SK-N-SH (cell line): ENCODE results near the gene HEPACAM. TPM values are rescaled to one million over a fixed set of nuclear protein-coding genes. Genes with fewer than 3 reads are reported as not detected.
A peak's percentile ranks its signal among the peaks of the same experiment; 100 is the strongest.

Source experiments
- CTCF ChIA-PET: fragments of 300-600, 350-600 bp; formaldehyde crosslinking; extraction: SDS; loops from one replicate; lab custom pipeline; 2021; lab: Yijun Ruan, JAX
- POLR2A ChIA-PET: fragments of 350-600 bp; sonication (Branson Sonifier 250); formaldehyde crosslinking; extraction: SDS; loops from one replicate; lab custom pipeline; 2020; ENCODE audit warnings: antibody characterized with exemption, inconsistent platforms; lab: Yijun Ruan, JAX
- DNase-seq: peaks from one replicate; pipeline ENCODE4 v3.0.0; 2012
- H2AFZ ChIP-seq: fragments of 200-600 bp; sonication (generic); 2 replicates; pipeline ENCODE4 v1.8.1; 2016; ENCODE audit warnings: antibody characterized with exemption, mild to moderate bottlenecking, low read depth
- H3F3A ChIP-seq: fragments of 200-600 bp; sonication (generic); replicated peaks from 2 replicates; pipeline ENCODE3; 2016; ENCODE audit warnings: antibody characterized with exemption, mild to moderate bottlenecking; ENCODE audit not compliant: insufficient read depth
- H3K27ac ChIP-seq, 2 experiments: fragments of 200-500 bp in 1 of 2; fragments of 200-600 bp in 1 of 2; sonication (Bioruptor generic) in 1 of 2; sonication (generic), shearing (Covaris generic) in 1 of 2; 2 replicates each; pipeline versions ENCODE4 v1.5.1 to v1.6.1; 2014 to 2016; ENCODE audit warnings: low read depth in 2 of 2, inconsistent platforms in 1 of 2, low read length in 1 of 2, mild to moderate bottlenecking in 1 of 2, mixed read lengths in 1 of 2
- H3K27me3 ChIP-seq: fragments of 200-600 bp; sonication (generic), shearing (Covaris generic); 2 replicates; pipeline ENCODE4 v1.6.1; 2016; ENCODE audit warnings: mixed run types; ENCODE audit not compliant: insufficient read depth
- H3K36me3 ChIP-seq, 2 experiments: fragments of 200-500 bp in 1 of 2; fragments of 200-600 bp in 1 of 2; sonication (Bioruptor generic) in 1 of 2; sonication (generic) in 1 of 2; replicated peaks in 1 of 2; 2 replicates each; pipeline versions ENCODE3 to v1.5.1; 2014 to 2016; ENCODE audit warnings: low read length in 1 of 2, mild to moderate bottlenecking in 1 of 2; ENCODE audit not compliant: insufficient read depth in 2 of 2, control insufficient read depth in 1 of 2
- H3K4me1 ChIP-seq, 2 experiments: fragments of 200-500 bp in 1 of 2; fragments of 200-600 bp in 1 of 2; sonication (Bioruptor generic) in 1 of 2; sonication (generic), shearing (Covaris generic) in 1 of 2; 2 replicates each; pipeline versions ENCODE4 v1.5.1 to v1.6.1; 2014 to 2016; ENCODE audit warnings: low read depth in 1 of 2, low read length in 1 of 2, mixed run types in 1 of 2; ENCODE audit not compliant: insufficient read depth in 2 of 2, control insufficient read depth in 1 of 2
- H3K4me2 ChIP-seq: fragments of 200-600 bp; sonication (generic), shearing (Covaris generic); 2 replicates; pipeline ENCODE4 v1.6.1; 2017; ENCODE audit warnings: mixed run types
- H3K4me3 ChIP-seq, 2 experiments: fragments of 200-500 bp in 1 of 2; fragments of 200-600 bp in 1 of 2; sonication (Bioruptor generic) in 1 of 2; sonication (generic), shearing (Covaris generic) in 1 of 2; 2 replicates each; pipeline versions ENCODE4 v1.5.1 to v1.8.1; 2014 to 2016; ENCODE audit warnings: low read depth in 2 of 2, inconsistent platforms in 1 of 2, low read length in 1 of 2, mild to moderate bottlenecking in 1 of 2, mixed read lengths in 1 of 2, moderate library complexity in 1 of 2
- H3K79me2 ChIP-seq: fragments of 200-600 bp; sonication (generic); 2 replicates; pipeline ENCODE4 v1.8.1; 2017; ENCODE audit warnings: mild to moderate bottlenecking; ENCODE audit not compliant: insufficient read depth
- H3K9ac ChIP-seq: fragments of 200-600 bp; sonication (generic); 2 replicates; pipeline ENCODE4 v1.6.1; 2017; ENCODE audit warnings: mixed run types
- H3K9me2 ChIP-seq: fragments of 200-600 bp; sonication (generic); 2 replicates; pipeline ENCODE4 v1.6.1; 2017; ENCODE audit warnings: mixed run types
- H3K9me3 ChIP-seq: fragments of 200-600 bp; sonication (generic); 2 replicates; pipeline ENCODE4 v1.6.1; 2017; ENCODE audit warnings: mixed run types, mild to moderate bottlenecking, moderate library complexity
- H4K20me1 ChIP-seq: fragments of 200-600 bp; sonication (generic); 2 replicates; pipeline ENCODE4 v1.6.1; 2017; ENCODE audit warnings: mild to moderate bottlenecking, mixed run types; ENCODE audit not compliant: insufficient read depth
- FOXM1 ChIP-seq: IDR thresholded peaks from 2 replicates; pipeline ENCODE4 v1.4.0; 2012; ENCODE audit warnings: low read depth, mild to moderate bottlenecking
- GABPA ChIP-seq: IDR thresholded peaks from 2 replicates; pipeline ENCODE4 v1.4.0; 2012; ENCODE audit warnings: low read depth, mild to moderate bottlenecking
- JUND ChIP-seq: IDR thresholded peaks from 2 replicates; pipeline ENCODE4 v1.4.0; 2012
- MXI1 ChIP-seq: IDR thresholded peaks from 2 replicates; pipeline ENCODE4 v1.6.1; 2012; ENCODE audit warnings: mild to moderate bottlenecking, low read depth, low read length, improper control_type of control experiment
- NFIC ChIP-seq: IDR thresholded peaks from 2 replicates; pipeline ENCODE4 v1.4.0; 2012; ENCODE audit warnings: borderline replicate concordance
- NRF1 ChIP-seq: IDR thresholded peaks from 2 replicates; pipeline ENCODE4 v1.6.1; 2012; ENCODE audit warnings: low read depth, mild to moderate bottlenecking, low read length
- RFX5 ChIP-seq: IDR thresholded peaks from 2 replicates; pipeline ENCODE4 v1.6.1; 2012; ENCODE audit warnings: mild to moderate bottlenecking, improper control_type of control experiment, low read length
- TAF1 ChIP-seq: IDR thresholded peaks from 2 replicates; pipeline ENCODE4 v1.6.1; 2012; ENCODE audit warnings: low read depth, mild to moderate bottlenecking, low read length, moderate library complexity, borderline replicate concordance
- WGBS: methylation state at CpG from one replicate; pipeline ENCODE4 v1.1.6; 2017; ENCODE audit warnings: low lambda C conversion rate; 5-methylcytosine and 5-hydroxymethylcytosine counted together
- polyA plus RNA-seq, 3 experiments: library from polyadenylated mRNA; depleted of rRNA; stranded (reverse); fragments of >200 nt; gene quantifications; 2 replicates each; pipeline ENCODE4 v1.2.3, GENCODE V29; 2012
- TF ChIP-seq, protein P1 (sequence below): fragments of 200-600 bp; sonication (generic); IDR thresholded peaks from 2 replicates; pipeline ENCODE4 v1.6.1; 2017; ENCODE audit warnings: antibody characterized with exemption, mild to moderate bottlenecking, moderate library complexity
- TF ChIP-seq, protein P2 (sequence below): IDR thresholded peaks from 2 replicates; pipeline ENCODE4 v1.4.0; 2012; ENCODE audit warnings: low read depth, borderline replicate concordance
- TF ChIP-seq, protein P3 (sequence below): fragments of 150-350 bp; IDR thresholded peaks from 2 replicates; pipeline ENCODE4 v1.6.1; 2017; ENCODE audit warnings: antibody characterized with exemption, low read length, low read depth, borderline replicate concordance
- TF ChIP-seq, protein P4 (sequence below): IDR thresholded peaks from 2 replicates; pipeline ENCODE4 v1.4.0; 2012; ENCODE audit warnings: low read depth

Gene HEPACAM
- polyA plus RNA-seq, 1 of the 3 experiments (the other 2 are of a cell fraction): not detected

DNA sequence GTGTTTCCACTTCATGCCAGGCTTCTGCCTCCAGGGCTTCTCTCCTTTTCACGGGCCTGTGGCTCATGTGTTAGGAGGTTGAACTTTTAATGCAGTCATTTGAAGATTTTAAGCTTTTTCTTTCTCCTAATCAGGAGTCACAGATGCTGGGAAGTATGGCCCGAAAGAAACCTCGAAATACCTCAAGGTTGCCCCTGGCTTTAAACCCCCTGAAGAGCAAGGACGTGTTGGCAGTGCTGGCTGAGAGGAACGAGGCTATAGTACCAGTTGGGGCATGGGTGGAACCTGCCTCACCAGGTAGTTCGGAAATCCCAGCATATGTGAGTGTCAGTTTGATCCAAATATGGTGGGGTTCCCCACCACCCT lies 18.7 kb upstream of the HEPACAM start:
- ChIA-PET CTCF (interaction anchor here (0.6 to 2.7 kb wide), 4 partner anchors 11 to 450 kb away, joined by 3 to 16 read pairs (median 4); partner anchors contain the start of gene HEPACAM), POLR2A (interaction anchor here (1.0 to 2.3 kb wide), 3 partner anchors 75 to 154 kb away, joined by 3 to 15 read pairs (median 4); partner anchors contain the start of gene MSANTD2)
- DNase-seq: no peak

More for the DNA sequence above, 18.7 kb upstream of the HEPACAM start:
- no peaks in the 10 kb centered on the region for H3K9me3 ChIP-seq
- H4K20me1 ChIP-seq: no peaks in the 10 kb centered on the region
- peaks cover 6 to 7% of the 10 kb centered on the region in 2 experiments; a peak in 3 of 4 replicates for H3K4me1 ChIP-seq
- no peaks in the 10 kb centered on the region for H3F3A ChIP-seq
- no peak for TF ChIP-seq TAF1
- TF ChIP-seq, protein P1, sequence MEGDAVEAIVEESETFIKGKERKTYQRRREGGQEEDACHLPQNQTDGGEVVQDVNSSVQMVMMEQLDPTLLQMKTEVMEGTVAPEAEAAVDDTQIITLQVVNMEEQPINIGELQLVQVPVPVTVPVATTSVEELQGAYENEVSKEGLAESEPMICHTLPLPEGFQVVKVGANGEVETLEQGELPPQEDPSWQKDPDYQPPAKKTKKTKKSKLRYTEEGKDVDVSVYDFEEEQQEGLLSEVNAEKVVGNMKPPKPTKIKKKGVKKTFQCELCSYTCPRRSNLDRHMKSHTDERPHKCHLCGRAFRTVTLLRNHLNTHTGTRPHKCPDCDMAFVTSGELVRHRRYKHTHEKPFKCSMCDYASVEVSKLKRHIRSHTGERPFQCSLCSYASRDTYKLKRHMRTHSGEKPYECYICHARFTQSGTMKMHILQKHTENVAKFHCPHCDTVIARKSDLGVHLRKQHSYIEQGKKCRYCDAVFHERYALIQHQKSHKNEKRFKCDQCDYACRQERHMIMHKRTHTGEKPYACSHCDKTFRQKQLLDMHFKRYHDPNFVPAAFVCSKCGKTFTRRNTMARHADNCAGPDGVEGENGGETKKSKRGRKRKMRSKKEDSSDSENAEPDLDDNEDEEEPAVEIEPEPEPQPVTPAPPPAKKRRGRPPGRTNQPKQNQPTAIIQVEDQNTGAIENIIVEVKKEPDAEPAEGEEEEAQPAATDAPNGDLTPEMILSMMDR: no peak
- no peak for TF ChIP-seq GABPA
- TF ChIP-seq RFX5: no peak
- TF ChIP-seq, protein P2, sequence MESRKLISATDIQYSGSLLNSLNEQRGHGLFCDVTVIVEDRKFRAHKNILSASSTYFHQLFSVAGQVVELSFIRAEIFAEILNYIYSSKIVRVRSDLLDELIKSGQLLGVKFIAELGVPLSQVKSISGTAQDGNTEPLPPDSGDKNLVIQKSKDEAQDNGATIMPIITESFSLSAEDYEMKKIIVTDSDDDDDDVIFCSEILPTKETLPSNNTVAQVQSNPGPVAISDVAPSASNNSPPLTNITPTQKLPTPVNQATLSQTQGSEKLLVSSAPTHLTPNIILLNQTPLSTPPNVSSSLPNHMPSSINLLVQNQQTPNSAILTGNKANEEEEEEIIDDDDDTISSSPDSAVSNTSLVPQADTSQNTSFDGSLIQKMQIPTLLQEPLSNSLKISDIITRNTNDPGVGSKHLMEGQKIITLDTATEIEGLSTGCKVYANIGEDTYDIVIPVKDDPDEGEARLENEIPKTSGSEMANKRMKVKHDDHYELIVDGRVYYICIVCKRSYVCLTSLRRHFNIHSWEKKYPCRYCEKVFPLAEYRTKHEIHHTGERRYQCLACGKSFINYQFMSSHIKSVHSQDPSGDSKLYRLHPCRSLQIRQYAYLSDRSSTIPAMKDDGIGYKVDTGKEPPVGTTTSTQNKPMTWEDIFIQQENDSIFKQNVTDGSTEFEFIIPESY: no peak
- no peak for TF ChIP-seq NRF1
- no peak; the same call in 1 of the 2 replicates for TF ChIP-seq MXI1
- no peak for TF ChIP-seq JUND
- TF ChIP-seq NFIC: no peak
- TF ChIP-seq, protein P3, sequence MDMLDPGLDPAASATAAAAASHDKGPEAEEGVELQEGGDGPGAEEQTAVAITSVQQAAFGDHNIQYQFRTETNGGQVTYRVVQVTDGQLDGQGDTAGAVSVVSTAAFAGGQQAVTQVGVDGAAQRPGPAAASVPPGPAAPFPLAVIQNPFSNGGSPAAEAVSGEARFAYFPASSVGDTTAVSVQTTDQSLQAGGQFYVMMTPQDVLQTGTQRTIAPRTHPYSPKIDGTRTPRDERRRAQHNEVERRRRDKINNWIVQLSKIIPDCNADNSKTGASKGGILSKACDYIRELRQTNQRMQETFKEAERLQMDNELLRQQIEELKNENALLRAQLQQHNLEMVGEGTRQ: no peak
- no peak for TF ChIP-seq FOXM1
- TF ChIP-seq, protein P4, sequence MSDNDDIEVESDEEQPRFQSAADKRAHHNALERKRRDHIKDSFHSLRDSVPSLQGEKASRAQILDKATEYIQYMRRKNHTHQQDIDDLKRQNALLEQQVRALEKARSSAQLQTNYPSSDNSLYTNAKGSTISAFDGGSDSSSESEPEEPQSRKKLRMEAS: no peak
- H3K9me2 ChIP-seq: no peaks in the 10 kb centered on the region
- peaks cover 5% of the 10 kb centered on the region; the same call in 1 of the 2 replicates for H3K79me2 ChIP-seq
- H3K9ac ChIP-seq: peak overlapping the region; percentile 80
- no peaks in the 10 kb centered on the region for H3K27me3 ChIP-seq
- H3K36me3 ChIP-seq: no peaks in the 10 kb centered on the region
- H3K4me3 ChIP-seq: peak overlapping the region; percentile 84 to 86
- 11% methylated on average over 6 of the region's 6 CpGs for WGBS
- peak overlapping the region; percentile 99 for H2AFZ ChIP-seq
- peak overlapping the region; percentile 82 for H3K4me2 ChIP-seq
- peak overlapping the region; percentile 42 to 65 for H3K27ac ChIP-seq
